Astrocyte of the cerebellum (primary cell): ENCODE measurements around the gene C12orf57.

ENCODE experiments used
- DNase-seq: peaks from one replicate; pipeline ENCODE4 v3.0.0-alpha.2; 2011; ENCODE audit warnings: low read depth
- H3K4me3 ChIP-seq: 2 replicates; pipeline ENCODE4 v1.5.1; 2011; ENCODE audit warnings: mild to moderate bottlenecking, low read depth, low read length, moderate library complexity
- CTCF ChIP-seq: IDR thresholded peaks from 2 replicates; pipeline ENCODE4 v1.5.1; 2012; ENCODE audit warnings: low read length, low read depth, moderate library complexity, mild to moderate bottlenecking; ENCODE audit errors: missing control alignments
- in situ Hi-C: cut with HindIII; loops from 2 replicates; pipeline ENCODE4 v1.10.0; 2017; ENCODE audit warnings: low sequenced_read_pairs

The C12orf57 gene

DNA sequence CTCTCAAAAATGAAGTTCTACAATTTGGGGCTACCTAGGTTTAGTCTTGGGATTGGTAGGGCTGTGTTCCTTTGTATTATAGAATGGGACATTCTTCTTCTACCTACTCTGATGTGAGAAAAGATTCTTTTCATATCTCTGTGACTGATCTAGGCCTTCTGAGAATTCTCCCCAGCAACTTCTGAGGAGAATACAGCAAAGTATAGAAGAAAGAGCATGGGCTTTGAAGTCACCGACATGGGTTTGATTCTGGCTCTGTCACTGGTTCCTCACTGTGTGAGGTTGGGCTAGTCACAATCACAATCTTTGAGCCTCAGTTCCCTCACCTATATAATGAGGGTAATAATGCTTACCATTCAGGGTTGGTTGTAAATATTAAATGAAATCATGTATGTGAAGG is 11.1 kb upstream of the C12orf57 start:
- DNase-seq: no peak
- in situ Hi-C loops: no loop called here
- H3K4me3 ChIP-seq: no peak overlapping the region
- no peak for TF ChIP-seq CTCF

- H3K4me3 ChIP-seq: no peak overlapping the region
- DNase-seq: no peak
- in situ Hi-C loops: no loop called here
- TF ChIP-seq CTCF: no peak
These were observed 9.7 kb upstream of the C12orf57 start for GRCh38 chr12:6934110-6934509.

GRCh38 chr12:6935371-6936193 is 8.2 kb upstream of the C12orf57 start:
- DNase-seq: no peak
- in situ Hi-C loops: no loop called here
- TF ChIP-seq CTCF: no peak
- H3K4me3 ChIP-seq: no peak overlapping the region

GRCh38 chr12:6936194-6936635 is 7.6 kb upstream of the C12orf57 start:
- in situ Hi-C loops: no loop called here
- no peak for DNase-seq
- H3K4me3 ChIP-seq: no peak overlapping the region
- no peak for TF ChIP-seq CTCF

DNA sequence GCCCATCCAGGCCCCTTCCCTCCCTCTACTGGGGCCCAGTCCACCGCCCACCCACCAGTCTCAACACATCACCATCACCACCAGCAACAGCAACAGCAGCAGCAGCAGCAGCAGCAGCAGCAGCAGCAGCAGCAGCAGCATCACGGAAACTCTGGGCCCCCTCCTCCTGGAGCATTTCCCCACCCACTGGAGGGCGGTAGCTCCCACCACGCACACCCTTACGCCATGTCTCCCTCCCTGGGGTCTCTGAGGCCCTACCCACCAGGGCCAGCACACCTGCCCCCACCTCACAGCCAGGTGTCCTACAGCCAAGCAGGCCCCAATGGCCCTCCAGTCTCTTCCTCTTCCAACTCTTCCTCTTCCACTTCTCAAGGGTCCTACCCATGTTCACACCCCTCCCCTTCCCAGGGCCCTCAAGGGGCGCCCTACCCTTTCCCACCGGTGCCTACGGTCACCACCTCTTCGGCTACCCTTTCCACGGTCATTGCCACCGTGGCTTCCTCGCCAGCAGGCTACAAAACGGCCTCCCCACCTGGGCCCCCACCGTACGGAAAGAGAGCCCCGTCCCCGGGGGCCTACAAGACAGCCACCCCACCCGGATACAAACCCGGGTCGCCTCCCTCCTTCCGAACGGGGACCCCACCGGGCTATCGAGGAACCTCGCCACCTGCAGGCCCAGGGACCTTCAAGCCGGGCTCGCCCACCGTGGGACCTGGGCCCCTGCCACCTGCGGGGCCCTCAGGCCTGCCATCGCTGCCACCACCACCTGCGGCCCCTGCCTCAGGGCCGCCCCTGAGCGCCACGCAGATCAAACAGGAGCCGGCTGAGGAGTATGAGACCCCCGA is 7.0 kb upstream of the C12orf57 start:
- H3K4me3 ChIP-seq: peak overlapping the region; percentile 47
- no peak for DNase-seq
- in situ Hi-C loops: no loop called here
- TF ChIP-seq CTCF: no peak

GRCh38 chr12:6937481-6938352 is 6.1 kb upstream of the C12orf57 start:
- peak overlapping the region; percentile 47 for H3K4me3 ChIP-seq
- DNase-seq: peak; percentile 86
- in situ Hi-C loops: no loop called here
- TF ChIP-seq CTCF: peak; percentile 98
